Renal cortical epithelial cell (primary cell): ENCODE measurements around the gene TFAP2D. TPM values are rescaled to one million over a fixed set of nuclear protein-coding genes. Genes with fewer than 3 reads are reported as not detected.
A peak's percentile ranks its signal among the peaks of the same experiment; 100 is the strongest.

Experiments used
- DNase-seq: peaks from one replicate; pipeline ENCODE4 v3.0.0-alpha.2; 2011; ENCODE audit warnings: low read depth
- total RNA-seq: library from RNA; depleted of rRNA; stranded (reverse); fragments of >200 nt; gene quantifications from 2 replicates; pipeline ENCODE4 v1.2.3, GENCODE V29; 2014

TFAP2D gene
- total RNA-seq, 1 donor from 2014 or later = not detected

DNA sequence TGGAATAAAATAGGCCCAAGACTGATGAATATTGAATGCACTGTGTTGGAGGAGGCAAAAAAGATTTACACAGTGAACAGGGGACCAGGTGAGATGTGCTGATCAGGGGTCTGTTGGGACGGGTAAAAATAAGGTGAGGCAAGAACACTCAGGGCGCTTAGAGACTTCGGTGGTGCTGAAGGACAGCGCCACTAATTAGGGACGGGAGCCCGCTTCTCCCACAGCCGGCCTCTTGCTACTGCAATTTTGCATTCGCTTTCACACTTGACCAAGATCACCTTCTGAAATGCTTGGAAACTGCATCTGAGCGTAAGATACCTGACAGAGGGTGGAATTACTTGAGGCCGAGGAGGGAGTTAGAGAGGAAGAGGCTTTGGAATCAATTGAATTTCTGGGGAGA is 7.3 kb downstream of the TFAP2D start:
- DNase-seq = peak; percentile 16

DNA sequence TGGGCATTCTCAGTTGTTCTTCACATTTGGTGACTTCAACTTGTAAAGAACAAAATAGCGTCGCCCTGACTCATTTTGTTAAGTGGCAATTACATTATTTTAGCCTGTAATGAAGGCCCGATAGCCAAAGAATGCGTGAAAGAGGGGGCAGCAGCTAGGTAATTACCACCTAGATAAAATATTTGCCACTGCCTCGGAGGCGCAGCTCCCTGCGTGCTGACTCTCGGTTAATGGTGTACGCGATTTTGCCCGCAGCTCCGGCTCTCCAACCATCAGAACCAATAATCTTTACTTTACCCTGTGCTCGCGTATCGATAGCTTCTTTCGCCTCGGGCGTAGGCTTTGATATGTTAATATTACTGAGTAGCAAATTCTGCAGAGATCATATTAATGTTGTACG is 8.7 kb downstream of the TFAP2D start:
- no peak for DNase-seq

DNA sequence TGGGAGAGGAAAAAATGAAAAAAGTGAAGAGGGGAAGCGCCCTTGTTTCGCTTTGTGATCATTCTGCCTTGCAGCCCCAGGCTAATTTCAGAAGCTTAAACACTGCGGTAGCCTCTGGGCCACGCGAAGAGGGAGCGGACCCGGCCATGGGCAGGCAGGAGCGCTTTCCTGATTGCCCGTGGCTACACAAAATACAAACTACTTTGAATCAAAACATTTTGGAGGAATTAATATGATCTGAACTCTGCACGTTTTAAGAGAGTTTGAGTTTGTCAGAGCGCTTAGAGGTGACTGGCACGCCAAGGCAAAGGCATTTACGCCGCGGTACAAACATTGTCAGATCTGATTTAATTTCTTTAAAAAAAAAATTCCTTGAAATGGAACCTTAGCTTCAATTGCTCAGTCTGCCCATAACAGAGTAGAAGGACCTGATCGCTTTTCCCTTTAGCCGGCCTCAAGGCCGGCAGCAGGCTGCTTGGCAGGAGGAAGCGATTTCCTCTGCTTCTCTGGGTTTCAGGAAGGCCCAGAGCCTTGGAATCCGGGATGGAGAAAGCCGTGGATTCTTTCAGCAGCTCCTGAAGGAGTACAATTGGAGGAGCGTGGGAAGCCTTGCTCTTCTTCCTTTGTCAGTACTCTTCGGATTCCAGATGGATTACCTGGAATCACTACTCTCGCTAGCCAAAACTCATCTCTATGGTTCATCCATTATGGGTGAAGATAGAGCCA is 9.7 kb downstream of the TFAP2D start:
- no peak for DNase-seq

DNA sequence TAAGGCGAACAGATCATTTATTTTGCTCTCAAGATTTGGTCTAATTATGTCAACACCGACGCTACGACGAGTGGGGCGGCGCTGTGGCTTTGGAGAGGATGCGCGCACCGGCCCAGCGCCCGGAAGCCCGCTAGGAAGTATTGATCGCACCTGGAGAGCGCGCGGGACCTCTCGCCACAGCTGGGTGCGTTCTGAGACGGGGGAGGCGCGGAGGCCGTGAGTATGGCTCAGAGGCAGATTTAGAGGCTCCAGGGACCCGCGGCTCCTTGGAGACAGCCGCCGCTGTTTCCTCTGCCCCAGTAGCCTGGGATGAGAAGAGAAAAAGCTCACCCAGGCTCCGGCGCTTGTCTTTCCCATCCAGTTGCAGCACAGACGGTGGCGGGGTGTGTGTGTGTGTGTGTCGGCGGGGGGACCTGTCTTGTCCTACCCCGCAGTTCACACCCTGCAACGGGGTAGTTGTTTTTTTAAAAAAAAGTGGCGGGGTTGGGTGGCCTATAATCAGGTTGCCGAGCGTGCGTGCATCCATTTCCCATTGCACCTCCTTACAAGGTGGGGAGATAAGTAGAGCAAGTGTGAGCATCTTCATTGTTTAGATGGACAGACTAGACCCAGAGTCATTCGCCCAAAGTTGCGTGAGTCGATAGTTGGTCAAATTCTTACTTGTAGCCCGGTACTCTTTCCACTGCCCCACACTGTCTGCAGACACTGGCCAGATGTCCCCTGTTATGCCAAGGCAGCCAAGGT is 11.2 kb downstream of the TFAP2D start:
- no peak for DNase-seq

DNA sequence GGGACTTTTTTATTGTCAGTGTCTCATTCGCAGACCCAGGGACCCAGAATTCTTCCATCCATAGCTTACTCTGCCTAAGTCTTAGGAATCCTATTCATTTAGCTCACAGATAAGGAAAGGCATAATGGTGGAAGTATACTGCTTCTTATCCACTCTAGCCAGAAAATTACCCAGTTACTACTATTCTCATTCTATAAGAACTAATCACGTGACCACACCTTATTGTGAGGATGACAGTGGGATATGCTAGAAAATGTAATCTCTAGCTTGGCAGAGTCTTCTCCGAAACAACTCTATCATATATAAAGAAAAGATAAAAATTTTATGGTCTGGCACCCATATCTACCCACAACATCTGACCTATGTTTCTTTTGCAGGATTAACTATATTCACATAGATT is 21.2 kb downstream of the TFAP2D start:
- DNase-seq = no peak

DNA sequence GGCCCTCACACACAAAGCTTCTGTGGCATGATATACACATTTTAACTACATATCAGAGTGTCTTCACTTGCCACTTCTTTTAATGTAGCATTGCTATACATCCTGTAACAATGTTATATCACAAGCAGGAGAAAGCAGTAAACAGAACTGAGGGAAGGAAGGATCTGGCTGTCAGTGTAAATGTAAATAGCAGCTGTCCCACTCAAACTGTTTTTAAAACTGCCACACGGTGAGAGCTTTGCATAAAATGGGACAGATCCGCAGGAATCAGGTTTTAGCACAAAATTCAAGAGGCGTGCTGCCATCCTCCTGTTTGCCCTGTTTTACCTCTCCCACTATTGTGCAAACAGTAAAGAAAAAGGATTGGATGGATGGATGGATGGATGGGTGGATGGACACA is 28.8 kb downstream of the TFAP2D start:
- no peak for DNase-seq

DNA sequence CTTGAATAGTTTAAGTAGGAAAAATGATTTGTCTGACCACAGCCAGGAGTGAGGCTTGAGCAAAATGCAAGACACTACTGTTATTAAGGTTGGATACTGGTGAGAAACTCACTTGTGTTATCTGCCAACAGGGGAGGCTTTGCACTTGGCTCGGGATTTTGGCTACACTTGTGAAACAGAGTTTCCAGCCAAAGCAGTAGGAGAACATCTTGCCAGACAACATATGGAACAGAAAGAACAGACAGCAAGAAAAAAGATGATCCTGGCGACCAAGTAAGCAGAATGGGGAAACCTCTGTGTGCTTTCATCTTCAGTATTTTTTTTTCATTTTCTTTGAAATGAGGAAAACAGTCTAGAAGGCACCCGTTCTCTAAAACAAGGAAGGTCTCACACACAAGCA is 31.6 kb downstream of the TFAP2D start:
- no peak for DNase-seq

DNA sequence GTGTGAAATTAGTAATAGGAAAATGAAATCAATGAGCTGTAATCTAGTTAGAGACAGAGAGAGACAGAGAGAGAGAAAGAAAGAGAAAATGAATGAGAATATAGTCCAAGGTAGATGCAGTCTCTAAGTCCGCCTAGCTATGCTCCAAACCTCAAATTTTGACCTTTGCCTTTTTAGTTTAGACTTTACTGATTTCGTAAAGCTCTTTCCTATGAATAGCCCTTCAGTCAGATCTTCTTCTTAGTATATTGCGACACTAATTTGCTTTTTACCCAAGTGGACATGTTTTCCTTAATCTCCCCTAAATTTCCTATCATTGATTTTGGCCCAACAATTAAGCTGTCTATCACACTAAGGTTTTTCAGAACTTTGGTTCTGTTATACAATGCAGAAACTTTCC is 49.5 kb downstream of the TFAP2D start:
- no peak for DNase-seq

DNA sequence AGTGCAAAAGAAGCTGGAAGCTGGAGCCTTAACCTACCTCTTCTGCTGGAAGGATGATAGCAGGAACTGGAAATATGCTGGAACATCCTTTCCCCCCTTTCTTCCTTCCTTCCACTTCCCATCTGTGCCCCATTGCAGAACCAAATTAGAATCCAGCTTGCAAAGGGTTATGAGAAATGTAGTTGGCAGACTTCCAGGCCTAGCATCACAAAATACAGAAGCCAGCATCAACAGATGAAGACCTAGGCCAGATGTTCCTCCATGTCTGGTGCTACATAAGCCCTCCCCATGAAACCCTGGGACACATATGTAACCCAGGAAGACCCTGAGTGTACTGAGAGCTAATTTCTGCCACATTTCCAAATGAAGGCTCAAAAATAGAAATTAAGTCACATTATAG is 65.4 kb downstream of the TFAP2D start:
- DNase-seq = no peak

DNA sequence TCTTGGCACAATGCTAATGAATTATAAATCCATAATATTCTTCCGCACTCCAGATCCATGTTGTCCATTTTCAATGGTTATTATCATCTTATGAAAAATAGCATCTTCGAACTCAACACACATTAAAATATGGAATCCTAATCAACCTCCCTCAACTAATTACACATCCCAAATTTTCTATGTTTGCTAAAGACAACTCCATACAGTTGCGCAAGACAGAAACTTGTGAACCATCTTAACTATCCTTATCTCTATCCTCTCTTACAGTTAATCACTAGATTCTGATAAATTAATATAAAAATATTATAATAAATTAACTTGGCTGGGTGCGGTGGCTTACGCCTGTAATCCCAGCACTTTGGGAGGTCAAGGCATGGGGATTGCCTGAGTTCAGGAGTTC is 67.1 kb downstream of the TFAP2D start:
- no peak for DNase-seq

DNA sequence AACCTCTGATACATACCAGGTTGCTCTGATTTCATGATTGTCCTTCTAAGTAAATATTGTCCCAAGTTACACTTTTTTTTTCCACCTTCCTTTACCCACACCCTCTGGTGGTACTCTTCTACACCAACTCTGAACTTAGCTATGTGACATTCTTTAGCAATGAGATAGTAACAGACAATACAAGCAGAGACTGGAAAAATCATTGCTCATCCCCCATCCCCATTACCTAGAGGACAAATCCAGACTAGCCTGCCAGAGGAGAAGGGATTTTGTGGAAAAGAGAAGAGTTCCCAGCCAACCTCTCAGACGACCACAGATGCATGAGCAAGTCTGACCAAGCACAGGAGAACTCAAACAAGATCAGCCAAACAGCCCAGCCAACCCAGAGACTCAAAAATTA is 72.6 kb downstream of the TFAP2D start:
- DNase-seq = no peak

DNA sequence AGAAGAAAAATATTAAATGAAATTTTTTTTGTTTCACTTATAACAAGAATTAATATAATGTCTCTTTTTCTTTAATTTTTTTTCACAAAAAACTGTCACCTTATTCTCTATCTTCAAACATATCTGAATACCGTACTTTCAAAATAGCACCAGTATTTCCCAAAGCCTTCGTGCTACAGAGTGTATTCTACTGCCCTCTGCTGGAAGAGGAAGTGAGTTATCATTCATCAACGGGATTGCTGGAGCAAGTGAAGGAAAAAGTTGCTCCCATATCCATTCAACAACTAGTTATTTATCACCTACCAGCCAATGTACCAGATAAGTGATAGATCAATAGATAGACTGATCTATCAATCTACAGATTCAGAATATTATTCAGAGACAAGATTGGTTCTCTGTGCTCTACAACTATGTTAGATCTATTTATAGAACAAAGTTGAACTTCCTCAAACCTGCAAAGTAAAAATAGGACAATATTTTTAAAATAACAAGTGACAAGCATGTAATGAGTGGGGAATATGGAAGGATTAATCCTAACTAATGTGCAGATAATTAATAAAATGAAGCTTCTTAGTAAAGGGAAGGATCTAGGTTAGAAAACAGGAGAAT is 78.7 kb downstream of the TFAP2D start:
- peak; percentile 56 for DNase-seq

DNA sequence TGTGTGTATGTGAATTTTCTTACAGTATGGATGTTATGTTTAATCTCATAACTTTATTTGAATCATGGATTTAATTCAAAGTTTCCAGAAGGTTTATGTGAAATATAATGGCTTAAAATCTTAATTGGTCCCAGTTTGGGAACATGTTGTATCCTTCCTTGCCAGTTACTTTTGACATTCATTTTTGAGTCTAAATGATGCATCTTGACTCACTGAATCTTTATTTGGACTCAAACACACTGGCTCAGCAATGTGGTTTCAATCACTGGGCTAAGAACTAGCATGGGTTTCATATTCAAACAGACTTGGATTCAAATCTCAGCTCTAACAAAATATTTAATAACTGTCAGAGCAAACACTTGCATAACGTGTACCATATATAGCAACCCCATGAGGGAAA is 79.4 kb downstream of the TFAP2D start:
- DNase-seq = no peak

DNA sequence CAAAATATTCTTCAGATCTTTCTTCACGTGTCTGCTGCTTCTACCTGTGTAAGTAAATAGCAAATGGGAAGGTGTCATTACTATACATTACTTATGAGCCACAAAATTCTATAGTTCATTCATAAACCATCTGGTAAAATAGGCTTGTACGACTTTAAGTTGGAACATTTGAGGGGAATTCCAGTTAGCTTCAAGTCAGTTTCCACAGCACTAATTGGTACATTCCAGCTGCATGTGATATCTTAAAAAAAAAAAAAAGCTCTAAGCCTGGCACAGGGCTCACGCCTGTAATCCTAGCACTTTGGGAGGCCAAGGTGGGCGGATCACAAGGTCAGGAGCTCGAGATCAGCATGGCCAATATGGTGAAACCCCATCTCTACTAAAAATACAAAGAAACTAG is 82.2 kb downstream of the TFAP2D start:
- no peak for DNase-seq

DNA sequence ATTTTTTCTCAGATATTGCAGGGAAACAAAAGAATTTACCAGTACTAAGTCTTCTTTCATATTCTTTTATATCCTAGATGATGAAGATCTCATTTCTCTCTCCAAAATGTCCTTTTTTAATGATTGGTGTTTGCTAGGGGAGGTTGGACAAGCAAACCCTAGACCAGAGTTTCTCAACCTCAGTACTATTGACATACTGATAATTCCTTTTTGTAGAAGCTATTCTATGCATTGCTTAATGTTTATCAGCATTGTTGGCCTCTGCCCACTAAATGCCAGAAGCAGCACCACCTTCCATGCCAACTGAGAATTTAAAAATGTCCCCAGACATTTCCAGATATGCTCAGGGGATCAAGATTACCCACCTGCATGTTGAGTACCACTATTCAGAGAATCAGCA is 91.0 kb downstream of the TFAP2D start:
- no peak for DNase-seq

DNA sequence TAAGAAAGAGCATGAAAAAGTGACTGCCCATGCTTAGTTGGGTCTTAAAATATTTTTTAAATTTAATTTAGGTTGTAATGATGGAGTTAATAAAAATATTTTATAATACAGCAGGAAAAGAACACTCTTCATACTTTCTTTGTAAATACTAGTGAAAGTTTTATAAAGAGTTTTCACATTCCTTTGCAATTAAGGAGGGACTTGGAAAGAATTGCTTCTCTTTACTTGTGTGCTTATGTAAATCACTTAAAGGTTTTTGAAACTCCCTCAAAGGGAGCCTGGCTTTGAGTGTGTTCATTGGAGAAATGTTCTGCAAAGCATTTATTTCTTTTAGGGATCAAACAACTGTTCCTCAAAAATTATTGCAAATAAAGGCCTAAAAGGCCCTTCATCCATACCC is 93.7 kb downstream of the TFAP2D start:
- no peak for DNase-seq

DNA sequence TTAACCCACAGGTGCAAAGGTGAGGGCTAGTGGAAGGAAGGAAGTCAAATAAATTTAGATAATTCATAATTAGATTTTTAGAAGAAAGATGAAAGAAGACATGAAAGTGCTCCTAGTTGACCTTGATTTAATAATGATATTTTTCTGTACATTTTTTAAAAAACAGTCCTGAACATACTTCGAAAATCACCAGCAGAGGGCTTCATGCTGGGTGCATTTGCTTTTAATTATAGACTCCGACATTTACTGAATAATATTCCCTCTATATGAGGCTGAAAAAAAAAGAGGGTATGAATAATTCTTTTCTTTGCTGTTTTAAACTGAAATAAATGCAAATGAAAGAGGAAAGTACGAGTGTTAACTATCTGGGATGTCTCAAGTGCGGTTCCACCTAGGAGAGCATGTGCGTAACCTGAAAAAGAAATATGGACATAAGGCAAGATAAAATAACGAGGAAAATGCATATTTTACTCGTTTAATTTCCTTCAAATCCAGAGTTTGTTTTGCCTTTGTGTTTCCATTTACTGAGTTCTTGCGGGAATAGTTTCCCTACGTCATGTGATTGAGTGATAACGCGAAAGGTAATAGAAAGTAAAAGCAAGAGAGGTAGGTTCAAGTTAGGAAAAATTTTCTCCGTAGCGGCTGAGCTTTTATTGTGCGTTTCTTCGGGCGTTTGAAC is 102.2 kb downstream of the TFAP2D start:
- DNase-seq = no peak

DNA sequence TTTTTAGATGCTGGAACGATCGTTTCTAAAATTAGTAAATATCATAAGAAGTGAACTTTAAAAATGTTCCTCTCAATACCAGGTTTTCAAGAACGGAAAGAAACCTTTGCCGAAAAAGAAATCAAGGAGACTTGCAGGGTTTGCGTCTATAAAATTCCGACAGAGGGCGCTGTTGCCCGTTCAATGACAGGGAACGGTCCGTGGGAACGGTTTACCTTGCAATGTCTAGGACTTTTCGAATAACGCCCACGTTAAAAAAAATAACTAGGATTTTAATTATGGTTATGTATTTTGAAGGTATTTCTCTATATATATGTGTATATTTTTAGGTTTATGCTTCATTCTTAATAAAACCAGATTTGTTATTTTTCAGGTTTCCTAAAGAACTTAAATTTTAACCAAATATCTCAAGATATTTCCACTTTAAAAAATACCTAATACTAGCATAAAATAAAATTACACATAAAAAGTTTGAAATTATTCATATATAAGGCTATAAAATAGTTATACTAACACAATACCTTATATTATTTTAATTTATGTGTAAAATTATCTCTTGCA is 102.9 kb downstream of the TFAP2D start:
- peak; percentile 70 for DNase-seq

DNA sequence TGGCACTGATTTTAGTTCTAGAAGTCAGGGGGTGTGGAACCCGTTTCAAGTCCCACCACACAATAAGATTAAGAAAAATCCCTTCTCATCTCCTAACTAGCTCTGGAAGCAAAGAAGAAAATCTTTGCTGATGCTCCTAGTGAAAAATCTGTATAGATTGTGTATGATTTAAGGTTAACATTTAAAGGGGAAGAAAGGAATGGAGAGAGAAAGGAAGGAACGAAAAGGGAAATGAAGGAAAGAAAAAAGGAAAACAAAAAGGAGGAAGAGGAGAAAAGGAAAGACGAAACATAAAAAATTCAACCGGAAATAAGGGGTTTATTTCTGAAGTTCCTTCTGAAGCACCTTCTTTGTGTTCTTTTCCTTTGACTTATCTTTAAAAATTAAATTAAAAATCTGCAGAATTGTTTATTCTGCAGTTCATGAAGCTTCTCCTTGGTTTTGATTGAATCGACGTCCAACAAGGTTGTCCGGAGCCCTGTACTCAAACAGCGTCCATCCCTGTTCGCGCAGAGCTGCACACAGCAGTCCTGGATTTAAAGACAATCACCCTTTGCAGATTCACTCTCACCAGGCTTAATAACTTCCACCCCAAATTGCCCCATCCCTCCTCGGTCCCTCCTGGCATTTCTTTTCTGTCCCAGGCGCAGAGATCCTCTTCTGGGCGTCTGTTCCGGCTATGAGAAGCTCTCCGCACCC is 103.8 kb downstream of the TFAP2D start:
- DNase-seq = no peak

DNA sequence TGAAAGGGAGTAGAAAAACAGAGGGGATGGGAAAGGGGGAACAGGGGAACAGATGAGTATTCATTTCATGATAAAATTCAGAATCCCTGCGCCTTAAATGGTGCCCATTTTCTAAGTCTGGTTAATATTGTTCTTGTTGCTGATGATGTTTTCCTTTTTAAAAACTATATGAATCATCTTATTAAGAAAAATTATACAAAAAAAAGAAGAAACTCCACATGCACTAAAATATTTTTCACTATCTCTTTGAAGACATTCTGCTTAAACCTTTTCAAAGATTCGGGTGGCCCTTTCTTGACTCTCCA is 104.3 kb downstream of the TFAP2D start:
- DNase-seq = no peak

DNA sequence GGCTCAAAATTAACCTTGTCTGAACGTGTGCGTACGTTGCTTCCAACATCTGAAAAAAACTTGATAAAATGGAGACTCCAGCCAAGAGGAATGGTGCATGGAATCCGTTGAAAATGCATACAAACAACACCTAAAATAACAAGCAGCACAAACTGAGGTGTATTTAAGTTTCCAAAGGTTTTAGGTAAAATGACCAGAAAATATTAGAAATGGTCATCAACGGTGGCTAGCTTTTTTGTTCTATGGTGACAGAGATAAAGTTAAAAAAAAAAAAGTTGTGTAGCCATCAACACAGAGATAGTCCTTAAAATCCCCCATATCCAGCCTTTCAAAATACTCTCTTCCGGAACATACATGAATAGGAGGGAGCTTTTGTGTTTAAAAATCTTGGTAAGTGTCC is 104.7 kb downstream of the TFAP2D start:
- DNase-seq = no peak

DNA sequence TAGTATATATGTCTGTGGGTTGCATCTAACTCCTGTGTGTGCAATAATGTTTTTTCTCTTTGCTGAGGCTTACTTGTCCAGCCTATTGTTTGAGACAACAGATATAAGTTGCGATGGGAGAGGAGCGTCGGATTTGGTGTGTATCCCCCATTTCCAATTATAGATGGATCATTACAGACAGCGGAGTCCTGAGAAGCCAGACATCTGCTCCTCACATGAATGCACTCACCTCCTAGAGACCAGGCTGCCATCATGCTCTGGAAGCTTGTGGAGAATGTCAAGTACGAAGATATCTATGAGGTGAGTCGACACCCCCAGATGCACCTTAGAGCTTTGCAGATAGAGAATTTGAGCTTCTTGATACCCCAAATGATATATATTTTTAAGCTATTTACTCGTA is 105.3 kb downstream of the TFAP2D start, which contains the start of gene TFAP2B:
TFAP2B (plus strand) TSS at position 199 of the 400 bp plus-strand sequence; CDS start at position 220, 21 bp downstream.
- DNase-seq = peak; percentile 49
